GM10847 (cell line): ENCODE data around the gene SH2D7.

Source experiments
- POLR2A ChIP-seq: IDR thresholded peaks from 2 replicates; pipeline ENCODE4 v1.6.1; 2011; ENCODE audit not compliant: insufficient read length; ENCODE audit errors: extremely low read depth

SH2D7 gene

DNA sequence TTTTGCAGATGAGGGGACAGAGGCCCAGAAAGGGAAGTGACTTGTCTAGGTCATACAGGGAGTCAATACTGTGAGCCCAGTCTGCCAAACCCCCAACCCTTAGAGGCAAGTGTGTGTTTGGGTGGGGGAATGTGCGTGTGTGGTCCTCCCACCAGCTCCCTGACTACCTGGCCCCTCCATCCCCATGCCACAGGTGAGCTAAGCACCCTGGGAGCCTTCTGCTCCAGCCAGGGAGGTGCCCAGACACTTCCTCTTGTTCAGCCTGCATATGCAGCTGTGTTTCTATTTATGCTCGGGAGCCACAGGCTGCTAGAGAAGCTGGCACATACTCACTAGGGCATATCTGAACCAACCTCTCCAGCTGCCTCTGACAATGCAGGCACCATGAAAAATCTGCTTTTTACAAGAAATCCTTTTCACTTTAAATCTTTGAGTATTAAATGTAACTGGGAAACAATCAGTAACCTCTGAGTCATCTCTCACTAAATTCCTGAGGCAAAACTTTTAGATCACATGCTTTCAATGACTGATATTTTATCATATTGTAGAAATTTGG is 35.6 kb upstream of the SH2D7 start:
- no peak for TF ChIP-seq POLR2A

DNA sequence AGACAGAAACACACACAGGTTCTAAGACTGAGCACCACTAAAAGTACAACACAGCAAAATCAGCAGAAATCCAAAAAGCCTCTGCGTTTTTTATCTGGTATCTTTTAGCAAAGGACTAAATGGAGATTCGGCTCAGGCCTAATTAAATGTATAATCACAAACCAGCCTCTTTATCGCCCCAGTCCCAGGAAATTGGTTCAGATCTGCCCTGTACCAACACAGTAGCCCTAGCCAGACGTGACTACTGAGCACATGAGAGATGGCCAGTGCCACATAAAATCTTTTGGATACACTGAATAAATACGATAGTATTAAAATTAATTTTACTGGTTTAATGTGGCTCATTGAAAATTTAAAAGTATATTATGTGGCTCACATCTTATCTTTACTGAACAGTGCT is 34.6 kb upstream of the SH2D7 start:
- no peak for TF ChIP-seq POLR2A

DNA sequence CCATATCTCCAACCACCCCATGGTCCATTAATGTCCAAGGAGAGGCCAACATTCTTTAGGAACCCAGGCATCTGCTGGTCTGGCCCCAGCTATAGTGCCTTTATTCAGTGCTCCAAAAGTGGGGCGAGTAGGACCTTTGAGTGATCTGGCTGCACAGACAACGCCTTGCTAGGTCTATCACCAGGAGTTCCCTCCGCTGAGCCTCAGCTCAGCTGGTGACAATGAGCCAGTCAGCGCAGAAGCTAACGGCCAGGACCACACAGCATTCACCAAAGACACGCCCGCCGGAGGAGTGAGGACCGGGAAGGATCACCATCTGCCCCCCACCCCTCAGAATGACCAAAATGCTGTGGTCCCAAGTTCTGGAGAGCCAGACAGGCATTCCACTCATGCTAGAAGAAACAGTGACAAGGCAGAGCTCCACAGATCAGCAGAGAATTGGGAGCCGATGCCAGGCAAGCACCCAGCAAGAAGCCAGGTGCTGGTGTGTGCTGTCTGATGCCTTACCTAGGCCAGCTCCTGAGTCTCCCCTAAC is 33.9 kb upstream of the SH2D7 start:
- TF ChIP-seq POLR2A = no peak

DNA sequence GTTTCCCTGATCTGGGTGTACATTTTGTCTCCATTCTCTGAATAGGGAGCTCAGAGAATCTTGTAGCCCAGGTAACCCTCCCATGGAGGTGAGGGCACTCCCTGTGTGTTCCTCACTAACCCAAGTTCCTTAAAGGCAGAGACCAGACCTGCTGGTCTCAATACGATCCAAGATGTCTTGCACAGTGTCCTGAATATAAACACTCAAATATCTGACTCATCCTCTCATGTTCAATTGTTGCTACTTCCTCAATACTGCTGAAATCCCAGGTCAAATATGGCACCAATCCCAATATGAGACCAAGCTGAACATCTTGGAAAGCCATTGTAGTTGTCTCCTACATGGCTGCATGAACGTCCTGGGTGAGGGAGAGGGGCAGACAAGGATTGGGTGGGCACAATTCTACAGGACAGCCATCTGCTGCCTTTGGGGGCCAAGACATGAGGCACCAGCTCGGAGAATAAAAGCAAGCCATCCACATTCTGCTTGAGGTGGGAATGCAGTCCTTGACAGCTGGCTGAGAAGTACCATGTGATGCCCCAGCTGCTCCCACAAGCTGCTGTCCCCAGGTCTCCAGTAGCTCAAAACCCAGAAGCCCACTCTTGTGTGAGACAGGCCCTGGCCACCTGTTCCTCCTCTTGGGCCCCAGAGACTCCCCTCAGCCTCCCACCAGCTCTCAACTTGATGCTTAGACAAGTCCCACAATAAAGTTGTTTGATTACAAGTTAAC is 33.1 kb upstream of the SH2D7 start:
- no peak for TF ChIP-seq POLR2A

DNA sequence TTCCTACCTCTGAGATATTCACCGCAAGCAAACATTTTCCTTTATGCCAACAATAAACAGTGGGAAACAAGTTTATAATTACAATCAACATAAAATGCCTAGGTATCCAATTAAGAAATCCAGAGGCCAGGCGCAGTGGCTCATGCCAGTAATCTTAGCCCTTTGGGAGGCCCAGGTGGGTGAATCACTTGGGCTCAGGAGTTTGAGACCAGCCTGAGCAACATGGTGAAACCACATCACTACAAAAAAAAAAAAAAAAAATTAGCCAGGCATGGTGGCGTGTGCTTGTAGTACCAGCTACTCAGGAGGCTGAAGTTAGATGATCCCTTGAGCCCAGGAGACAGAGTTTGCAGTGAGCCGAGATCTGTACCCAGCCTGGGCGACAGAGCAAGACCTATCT is 32.1 kb upstream of the SH2D7 start:
- TF ChIP-seq POLR2A = no peak

DNA sequence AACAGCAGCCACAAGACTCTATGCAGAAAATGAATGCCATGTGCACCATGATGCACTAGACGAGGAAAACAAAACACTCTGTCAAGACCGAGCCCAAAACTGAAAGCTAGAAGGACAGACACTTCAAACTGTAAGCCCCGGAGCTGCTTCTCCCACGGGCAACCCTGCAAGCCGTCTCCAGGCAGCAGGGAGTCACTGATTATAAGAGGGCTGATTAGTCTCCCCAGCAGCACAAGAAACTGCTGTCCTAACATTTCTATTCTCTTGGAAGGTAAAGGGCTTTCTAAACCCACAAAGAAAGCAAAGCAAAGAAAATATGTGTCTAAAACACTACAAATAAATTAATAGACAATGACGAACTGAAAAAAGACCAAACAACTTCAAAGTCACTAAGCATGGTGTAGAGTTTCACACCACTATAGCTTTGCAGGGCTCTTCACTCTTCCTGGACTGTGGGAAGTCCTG is 30.4 kb upstream of the SH2D7 start:
- no peak for TF ChIP-seq POLR2A

DNA sequence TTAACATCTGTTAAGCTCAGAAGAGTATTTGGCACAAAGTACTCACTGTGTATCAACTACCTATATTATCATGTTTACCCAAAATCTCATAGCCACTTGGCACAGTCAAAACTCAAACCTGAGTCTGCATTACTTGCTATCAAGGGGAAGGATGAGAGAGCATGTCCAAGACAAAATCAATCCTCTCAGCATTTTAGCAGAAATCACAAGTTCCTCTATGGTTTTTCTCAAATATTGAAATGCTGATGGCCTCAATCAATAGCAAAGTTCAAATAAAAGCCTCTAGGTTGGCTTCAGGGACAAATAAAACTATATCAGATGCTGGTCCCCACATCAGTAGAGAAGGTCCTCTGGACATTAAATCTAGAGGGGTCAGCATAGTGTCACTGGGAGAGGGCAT is 29.1 kb upstream of the SH2D7 start:
- TF ChIP-seq POLR2A = no peak

DNA sequence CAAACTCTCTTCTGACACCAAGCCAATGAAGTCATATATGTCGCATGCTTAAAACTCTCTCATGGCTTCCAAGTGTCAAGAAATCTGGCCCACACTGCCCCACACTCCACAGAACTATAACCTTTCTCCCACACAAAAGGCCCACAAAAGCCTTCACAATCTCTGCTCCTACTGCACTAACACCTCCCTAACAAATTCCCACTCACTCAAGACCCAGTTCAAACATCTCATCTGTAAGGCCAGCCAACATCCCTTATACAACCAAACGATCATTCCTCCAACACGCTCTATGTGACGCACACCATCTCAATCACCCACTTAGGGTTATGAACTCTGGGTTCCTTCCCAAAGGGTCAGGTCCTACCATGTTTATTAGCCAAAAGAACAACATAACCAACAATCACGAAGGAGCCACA is 28.4 kb upstream of the SH2D7 start:
- TF ChIP-seq POLR2A = no peak

DNA sequence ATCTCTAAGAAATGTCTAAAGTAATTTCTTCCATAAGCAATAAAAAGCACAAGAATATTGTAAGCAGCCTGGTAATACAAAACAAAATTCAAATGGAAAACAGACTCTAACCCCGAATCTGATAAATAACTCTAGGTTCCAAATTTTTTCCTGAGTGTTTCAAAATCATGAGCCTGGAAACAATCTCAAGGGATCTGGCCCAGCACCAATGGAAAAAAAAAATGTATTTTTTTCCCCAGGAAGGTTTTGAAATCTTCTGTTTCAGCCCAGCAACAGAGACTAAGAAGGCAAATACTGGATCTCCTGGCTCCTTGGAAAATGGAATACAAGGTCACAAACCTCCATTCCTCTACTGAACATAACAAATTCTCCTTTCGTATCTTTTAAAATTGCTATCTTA is 27.8 kb upstream of the SH2D7 start:
- TF ChIP-seq POLR2A = no peak

DNA sequence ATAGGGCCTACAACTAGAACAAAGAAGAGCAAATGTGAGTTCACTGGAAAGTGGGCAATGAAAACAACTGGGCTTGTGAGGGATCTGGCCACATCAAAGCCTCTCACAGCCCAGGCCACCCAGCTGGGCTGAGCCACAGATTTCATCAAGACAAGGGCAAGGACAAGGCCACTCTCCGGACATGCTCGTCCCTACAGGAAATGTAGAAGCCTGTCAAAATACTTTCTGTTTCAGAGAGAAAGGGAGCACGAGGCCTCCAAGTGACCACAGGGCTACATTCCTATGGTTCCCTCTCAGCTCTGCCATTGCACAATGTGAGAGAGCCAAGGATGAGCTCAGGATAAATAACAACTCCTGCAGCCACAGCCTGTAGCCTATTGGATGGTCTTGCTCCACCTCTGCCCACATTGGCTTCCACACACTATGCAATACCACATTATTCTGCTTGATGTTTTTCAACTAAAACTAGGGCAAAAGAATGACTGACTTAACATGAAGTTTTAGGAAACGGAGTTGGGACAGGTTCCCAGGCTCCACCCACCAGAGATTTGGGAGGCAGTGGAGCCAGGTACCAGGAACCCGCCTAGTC is 27.0 kb upstream of the SH2D7 start:
- no peak for TF ChIP-seq POLR2A

DNA sequence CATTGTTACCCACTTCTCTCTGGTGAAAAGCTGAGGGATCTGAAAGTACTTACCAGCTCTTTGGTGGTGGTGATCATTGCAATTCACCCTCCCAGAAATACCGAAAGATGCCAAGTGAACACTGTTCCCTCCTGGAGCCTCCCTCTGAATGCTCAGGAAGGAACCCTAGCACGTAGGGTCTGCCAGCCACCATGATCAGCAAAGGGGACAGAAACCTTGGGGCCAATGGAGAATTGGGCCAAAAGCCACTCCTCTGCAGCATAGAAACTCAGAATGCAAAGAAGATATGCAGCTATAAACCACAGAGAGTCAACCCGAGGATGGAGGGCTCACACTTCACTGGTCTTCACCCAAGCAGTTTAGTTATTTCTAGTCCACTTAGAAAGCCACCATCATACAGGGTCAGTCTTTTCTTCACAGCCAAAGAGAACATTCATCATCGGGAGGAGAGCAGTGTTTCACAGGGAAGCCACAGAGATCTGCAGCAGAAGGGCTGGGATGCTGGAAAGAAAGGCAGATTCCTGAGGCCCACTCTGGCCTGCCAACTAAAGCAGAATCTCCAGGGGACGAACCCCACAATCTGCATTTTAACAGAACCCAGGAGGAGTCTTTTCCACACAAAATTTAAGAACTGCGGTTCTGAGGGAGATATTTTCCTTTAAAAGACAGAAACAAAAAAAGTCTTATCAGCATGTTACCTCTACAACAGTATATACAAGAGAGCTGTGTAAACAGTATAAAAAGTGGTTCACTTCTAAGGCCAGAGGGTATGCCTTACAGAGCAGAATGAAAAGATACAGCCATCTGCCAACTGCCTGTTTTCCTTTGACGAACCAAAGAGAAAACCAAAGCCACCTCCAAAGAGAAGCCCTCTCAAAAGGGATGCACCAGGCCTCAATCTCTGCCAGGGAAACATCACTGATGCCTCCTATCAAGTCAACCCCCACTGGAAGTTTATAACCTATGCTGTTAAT is 26.1 kb upstream of the SH2D7 start:
- no peak for TF ChIP-seq POLR2A

DNA sequence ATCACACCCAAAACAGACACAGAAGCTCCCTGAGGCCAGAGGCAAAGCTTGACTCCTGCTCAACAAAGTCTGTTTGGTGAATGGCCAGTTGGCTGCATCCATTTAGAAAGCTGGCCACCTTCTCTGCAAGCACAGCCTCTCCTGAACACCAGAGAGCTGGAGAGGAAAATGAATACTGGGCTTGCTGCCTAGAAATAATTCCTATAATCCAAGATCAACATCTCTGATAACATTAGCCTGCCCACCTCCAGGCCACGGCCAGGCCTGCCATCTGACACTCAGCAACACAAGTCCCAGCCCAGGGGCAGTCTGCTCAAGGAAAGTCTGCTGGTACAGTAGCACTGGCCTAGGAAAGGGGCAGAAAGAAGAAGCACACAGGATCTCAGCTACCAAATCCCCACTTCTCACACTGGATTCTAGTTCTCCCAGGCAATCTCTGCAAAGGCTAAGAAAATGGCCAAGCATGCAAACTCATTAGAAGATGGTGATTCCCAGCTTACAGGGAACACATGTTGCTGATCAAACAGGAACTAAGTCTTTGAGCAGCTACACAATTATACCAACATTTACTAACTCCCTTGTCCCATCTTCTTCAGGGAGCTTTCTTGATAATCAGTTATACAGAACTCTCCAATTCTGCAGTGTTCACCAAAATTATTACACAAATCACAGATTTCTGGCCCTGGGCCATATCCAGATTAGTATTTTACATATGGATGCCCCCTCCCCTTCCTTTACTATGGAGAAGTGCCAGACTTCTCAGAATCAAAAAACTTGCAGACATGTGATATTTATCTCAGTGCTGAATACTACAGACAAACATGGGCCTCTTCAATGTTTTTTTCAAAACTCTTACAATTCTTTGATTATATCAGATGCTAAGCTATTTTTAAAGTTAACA is 24.8 kb upstream of the SH2D7 start:
- TF ChIP-seq POLR2A = no peak

DNA sequence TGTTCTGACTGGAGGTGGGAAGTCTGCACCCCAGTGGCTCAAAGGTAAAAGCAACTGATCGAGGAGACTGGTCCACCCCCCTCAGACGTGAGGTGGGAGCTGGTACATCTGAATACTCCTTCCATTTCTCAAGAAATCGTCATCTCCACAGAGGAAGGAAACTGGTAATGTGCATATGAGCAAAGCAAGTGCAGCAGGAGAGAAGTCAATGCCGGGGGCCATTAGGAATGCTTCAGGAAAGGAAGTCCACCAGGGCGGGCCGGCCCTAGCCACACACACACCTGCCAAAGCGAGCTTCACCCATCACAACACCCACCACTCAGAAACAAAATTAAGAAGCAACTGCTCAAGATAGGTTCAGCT is 23.3 kb upstream of the SH2D7 start:
- TF ChIP-seq POLR2A = no peak

DNA sequence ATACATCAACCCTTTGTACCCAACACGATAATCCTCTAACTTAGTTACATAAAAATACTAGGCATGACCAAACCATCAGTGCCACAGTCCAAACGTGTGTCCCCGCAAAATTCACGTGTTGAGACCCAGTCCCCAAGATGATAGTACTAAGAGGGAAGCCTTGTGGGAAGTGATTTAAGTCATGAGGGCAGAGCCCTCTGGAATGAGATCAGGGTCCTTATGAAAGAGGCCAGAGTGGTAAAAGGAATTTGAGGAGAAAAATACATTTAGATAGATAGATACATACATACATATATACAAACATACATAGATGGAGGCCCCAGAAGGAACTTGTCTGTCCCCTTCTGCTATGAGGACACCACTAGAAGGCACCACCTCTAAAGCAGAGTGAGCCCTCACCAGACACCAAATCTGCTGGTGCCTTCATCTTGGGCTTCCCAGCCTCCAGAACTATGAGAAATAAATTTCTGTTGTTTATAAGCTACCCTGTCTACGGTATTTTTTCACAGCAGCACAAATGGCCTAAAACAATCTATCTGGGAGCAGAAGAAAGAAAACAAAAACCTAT is 22.8 kb upstream of the SH2D7 start:
- TF ChIP-seq POLR2A = no peak

DNA sequence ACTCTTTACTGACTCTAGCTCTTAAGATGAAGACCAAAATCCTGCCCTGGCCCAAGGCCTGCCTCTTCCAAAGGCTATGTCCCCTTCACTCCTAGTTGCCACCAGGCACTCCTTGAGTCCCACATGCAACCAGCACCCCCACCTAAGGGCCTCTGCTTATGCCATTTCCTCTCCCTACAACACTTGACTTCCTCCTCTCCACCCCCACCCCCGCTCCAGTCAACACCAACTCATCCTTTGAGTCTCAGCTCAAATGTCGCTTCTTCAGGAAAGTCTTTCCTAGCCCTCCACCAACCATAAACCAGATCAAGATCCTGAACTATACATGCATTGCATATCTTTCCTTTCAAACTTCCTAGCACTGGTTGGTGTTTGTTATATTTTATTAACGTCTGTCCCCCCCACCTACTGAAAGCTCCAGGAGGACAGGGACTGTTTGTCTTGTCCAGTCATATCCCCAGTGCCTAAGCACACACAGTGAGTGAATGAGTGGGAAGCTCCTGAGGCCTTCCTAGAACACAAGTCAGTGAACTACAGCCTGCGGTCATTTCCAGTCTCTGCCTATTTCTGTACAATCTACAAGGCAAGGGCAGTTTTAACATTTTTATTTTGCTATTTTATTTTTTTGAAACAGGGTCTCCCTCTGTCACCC is 22.2 kb upstream of the SH2D7 start:
- no peak for TF ChIP-seq POLR2A
